ENCODE results near the gene RECK. TPM values are rescaled to one million over a fixed set of nuclear protein-coding genes. Genes with fewer than 3 reads are reported as not detected.
A peak's percentile ranks its signal among the peaks of the same experiment; 100 is the strongest.

RECK gene, protein sequence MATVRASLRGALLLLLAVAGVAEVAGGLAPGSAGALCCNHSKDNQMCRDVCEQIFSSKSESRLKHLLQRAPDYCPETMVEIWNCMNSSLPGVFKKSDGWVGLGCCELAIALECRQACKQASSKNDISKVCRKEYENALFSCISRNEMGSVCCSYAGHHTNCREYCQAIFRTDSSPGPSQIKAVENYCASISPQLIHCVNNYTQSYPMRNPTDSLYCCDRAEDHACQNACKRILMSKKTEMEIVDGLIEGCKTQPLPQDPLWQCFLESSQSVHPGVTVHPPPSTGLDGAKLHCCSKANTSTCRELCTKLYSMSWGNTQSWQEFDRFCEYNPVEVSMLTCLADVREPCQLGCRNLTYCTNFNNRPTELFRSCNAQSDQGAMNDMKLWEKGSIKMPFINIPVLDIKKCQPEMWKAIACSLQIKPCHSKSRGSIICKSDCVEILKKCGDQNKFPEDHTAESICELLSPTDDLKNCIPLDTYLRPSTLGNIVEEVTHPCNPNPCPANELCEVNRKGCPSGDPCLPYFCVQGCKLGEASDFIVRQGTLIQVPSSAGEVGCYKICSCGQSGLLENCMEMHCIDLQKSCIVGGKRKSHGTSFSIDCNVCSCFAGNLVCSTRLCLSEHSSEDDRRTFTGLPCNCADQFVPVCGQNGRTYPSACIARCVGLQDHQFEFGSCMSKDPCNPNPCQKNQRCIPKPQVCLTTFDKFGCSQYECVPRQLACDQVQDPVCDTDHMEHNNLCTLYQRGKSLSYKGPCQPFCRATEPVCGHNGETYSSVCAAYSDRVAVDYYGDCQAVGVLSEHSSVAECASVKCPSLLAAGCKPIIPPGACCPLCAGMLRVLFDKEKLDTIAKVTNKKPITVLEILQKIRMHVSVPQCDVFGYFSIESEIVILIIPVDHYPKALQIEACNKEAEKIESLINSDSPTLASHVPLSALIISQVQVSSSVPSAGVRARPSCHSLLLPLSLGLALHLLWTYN
- 9.5 and 10.3 TPM in 2 replicates for total RNA-seq (2021)
- long read RNA-seq, full-length matches to known transcripts: 16 of 87 reads
- long read RNA-seq, partial matches to known transcripts: 36 of 87 reads
- long read RNA-seq, other reads (novel, unspliced or antisense): 35 of 87 reads

DNA sequence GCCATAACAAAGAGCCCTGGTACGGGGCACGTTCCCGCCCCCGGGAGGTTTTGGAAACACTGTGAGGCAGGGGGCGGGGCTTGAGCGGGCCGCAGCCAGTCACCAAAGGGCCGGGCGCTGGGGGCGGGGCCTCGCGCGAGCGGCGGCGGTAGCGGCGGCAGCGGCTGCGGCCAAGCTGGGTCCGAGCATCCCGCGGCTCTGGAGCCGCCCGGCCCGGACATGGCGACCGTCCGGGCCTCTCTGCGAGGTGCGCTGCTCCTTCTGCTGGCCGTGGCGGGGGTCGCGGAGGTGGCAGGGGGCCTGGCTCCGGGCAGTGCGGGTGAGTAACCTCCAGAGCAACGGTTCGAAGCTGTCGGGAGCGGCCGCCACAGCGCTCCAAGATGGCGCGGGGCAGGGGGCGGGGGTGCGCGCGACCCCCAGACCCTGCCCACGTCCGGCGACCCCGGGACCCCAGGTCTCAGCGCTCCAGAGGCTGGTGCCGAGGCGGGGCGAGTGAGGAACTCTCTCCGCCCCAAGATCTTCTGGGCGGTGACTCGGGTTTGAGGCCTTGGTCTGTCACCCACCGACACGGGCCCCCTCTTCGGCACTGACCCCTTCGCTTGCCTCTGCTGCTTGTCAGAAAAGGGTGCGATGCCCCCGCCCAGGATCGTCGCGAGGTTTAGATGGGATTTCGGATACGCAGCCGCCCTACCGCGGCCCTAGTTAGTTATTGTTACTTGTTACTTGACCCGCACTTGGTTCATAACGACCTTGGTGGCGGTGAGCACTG, at the start of gene RECK:
RECK (plus strand) TSS at position 134 of the 769 bp plus-strand sequence; CDS start at position 220, 86 bp downstream.
- Mint-ChIP-seq H3K36me3 (ENCODE audit: insufficient read depth in 1 of 3, low read depth in 3 of 3) (no peaks in the 10 kb centered on the region), H3K4me3 (peak within 1 kb of the TSS; percentile 78 to 93), H3K9me3 (no peaks in the 10 kb centered on the region), H3K27me3 (ENCODE audit: low read depth) (peaks cover 3% of the 10 kb centered on the region; the same call in 1 of the 2 replicates), H3K4me1 (peaks cover 12 to 33% of the 10 kb centered on the region in 2 experiments), H3K27ac (peak within 1 kb of the TSS; percentile 29 to 96 (median 88))
- Histone ChIP-seq H2BK12ac (ENCODE audit: insufficient read length, low read depth, low read length) (no peak within 1 kb of the TSS), H3K9ac (ENCODE audit: extremely low read depth, insufficient read length, low read length) (peak within 1 kb of the TSS; percentile 80), H4K91ac (ENCODE audit: insufficient read length, low read depth, low read length) (no peak within 1 kb of the TSS), H2BK15ac (ENCODE audit: low read depth, low read length) (no peak within 1 kb of the TSS), H3K27ac (ENCODE audit: insufficient read length, low read depth, low read length) (no peak within 1 kb of the TSS), H3K14ac (ENCODE audit: insufficient read depth, low read length) (peak within 1 kb of the TSS; percentile 91), H4K20me1 (ENCODE audit: control insufficient read depth, insufficient read depth, insufficient read length) (peaks cover 2% of the 10 kb centered on the region), H3K4ac (ENCODE audit: low read depth, low read length) (no peak within 1 kb of the TSS), H3K79me1 (ENCODE audit: insufficient read depth, low read depth, low read length, poor library complexity, severe bottlenecking) (no peaks in the 10 kb centered on the region), H2AFZ (ENCODE audit: low read length) (peak within 1 kb of the TSS; percentile 9), H2BK5ac (ENCODE audit: insufficient read length, low read length) (no peak within 1 kb of the TSS), H3K27me3 (ENCODE audit: insufficient read depth, low read length) (no peaks in the 10 kb centered on the region), H2AK5ac (ENCODE audit: insufficient read length, low read length) (no peak within 1 kb of the TSS), H3K18ac (ENCODE audit: insufficient read length, low read depth, low read length) (peak within 1 kb of the TSS; percentile 55), H4K5ac (ENCODE audit: insufficient read length, low read depth, low read length) (no peak within 1 kb of the TSS), H3K23me2 (ENCODE audit: insufficient read length, low read depth, low read length, poor library complexity, severe bottlenecking) (peaks cover 3% of the 10 kb centered on the region), H3T11ph (ENCODE audit: low read length) (no peak within 1 kb of the TSS), H3K56ac (ENCODE audit: insufficient read length, low read depth, low read length) (no peak within 1 kb of the TSS), H3K79me2 (ENCODE audit: insufficient read depth, low read length) (peaks cover 3% of the 10 kb centered on the region; the same call in 1 of the 2 replicates), H3K9me3 (ENCODE audit: control insufficient read depth, low read depth, low read length) (no peaks in the 10 kb centered on the region), H4K8ac (replicated peaks; ENCODE audit: insufficient read length, low read depth, low read length) (no peak within 1 kb of the TSS), H2BK120ac (ENCODE audit: low read depth, low read length, poor library complexity, severe bottlenecking) (no peak within 1 kb of the TSS), H3K23ac (ENCODE audit: insufficient read length, low read depth, low read length) (no peak within 1 kb of the TSS), H3K4me1 (ENCODE audit: insufficient read depth, low read length) (no peaks in the 10 kb centered on the region; the same call in 1 of the 2 replicates), H2BK20ac (ENCODE audit: low read depth, low read length, poor library complexity, severe bottlenecking) (no peak within 1 kb of the TSS), H3K4me2 (ENCODE audit: insufficient read depth, insufficient read length, low read length) (peak within 1 kb of the TSS; percentile 99)
- no CpG with 5 or more reads among the region's 77 CpGs for WGBS (ENCODE audit: extremely low coverage, insufficient read length, low lambda C conversion rate)
- TF ChIP-seq, protein P1, sequence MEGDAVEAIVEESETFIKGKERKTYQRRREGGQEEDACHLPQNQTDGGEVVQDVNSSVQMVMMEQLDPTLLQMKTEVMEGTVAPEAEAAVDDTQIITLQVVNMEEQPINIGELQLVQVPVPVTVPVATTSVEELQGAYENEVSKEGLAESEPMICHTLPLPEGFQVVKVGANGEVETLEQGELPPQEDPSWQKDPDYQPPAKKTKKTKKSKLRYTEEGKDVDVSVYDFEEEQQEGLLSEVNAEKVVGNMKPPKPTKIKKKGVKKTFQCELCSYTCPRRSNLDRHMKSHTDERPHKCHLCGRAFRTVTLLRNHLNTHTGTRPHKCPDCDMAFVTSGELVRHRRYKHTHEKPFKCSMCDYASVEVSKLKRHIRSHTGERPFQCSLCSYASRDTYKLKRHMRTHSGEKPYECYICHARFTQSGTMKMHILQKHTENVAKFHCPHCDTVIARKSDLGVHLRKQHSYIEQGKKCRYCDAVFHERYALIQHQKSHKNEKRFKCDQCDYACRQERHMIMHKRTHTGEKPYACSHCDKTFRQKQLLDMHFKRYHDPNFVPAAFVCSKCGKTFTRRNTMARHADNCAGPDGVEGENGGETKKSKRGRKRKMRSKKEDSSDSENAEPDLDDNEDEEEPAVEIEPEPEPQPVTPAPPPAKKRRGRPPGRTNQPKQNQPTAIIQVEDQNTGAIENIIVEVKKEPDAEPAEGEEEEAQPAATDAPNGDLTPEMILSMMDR (conservative IDR thresholded peaks at IDR 0.05): no peak
- DNase-seq: peak; percentile 93

Data from H9 (cell line).